ENCODE results near the gene ATP6V1G2. TPM values are rescaled to one million over a fixed set of nuclear protein-coding genes. Genes with fewer than 3 reads are reported as not detected.
"Not testable (repeated sequence)": the region's sequence is repeated elsewhere in the genome, so short reads cannot be mapped to it uniquely, and the experiment has no call there.

The ATP6V1G2 gene
- total and polyA plus RNA-seq, 2 experiments from 2014 or later, result 2.4 to 2.7 TPM

- H3K27ac Mint-ChIP-seq, result peak within 1 kb of the TSS; percentile 74
- Histone ChIP-seq H3K27me3 (ENCODE audit: insufficient read depth) (peaks cover 38% of the 10 kb centered on the region), H2AFZ (peak within 1 kb of the TSS; percentile 44; the same call in 1 of the 2 replicates), H3K9me2 (ENCODE audit: insufficient read depth) (no peaks in the 10 kb centered on the region), H3K79me2 (replicated peaks; ENCODE audit: insufficient read depth) (peaks cover 24% of the 10 kb centered on the region), H3K4me1 (ENCODE audit: insufficient read depth) (peaks cover 22% of the 10 kb centered on the region), H3K4me2 (peak within 1 kb of the TSS; percentile 79), H4K20me1 (replicated peaks; ENCODE audit: insufficient read depth) (peaks cover 8% of the 10 kb centered on the region), H3K27ac (ENCODE audit: low read depth) (no peak within 1 kb of the TSS), H3K36me3 (ENCODE audit: insufficient read depth) (no peaks in the 10 kb centered on the region), H3K4me3 (peak within 1 kb of the TSS; percentile 80), H3F3A (replicated peaks; ENCODE audit: low read depth) (no peaks in the 10 kb centered on the region)
- H3K9me3 Mint-ChIP-seq, result no peaks in the 10 kb centered on the region; the same call in 2 of the 3 replicates
- peaks cover 42% of the 10 kb centered on the region for H3K4me1 Mint-ChIP-seq
- DNase-seq (ENCODE audit: low spot score) (peak; percentile 99), ATAC-seq (peak; percentile 63)
- H3K27me3 Mint-ChIP-seq (ENCODE audit: insufficient read depth, low read depth, poor library complexity), result peaks cover 30% of the 10 kb centered on the region
- TF ChIP-seq JUNB (IDR thresholded peaks at IDR 0.05; ENCODE audit: unreplicated experiment), result no peak
- peak; percentile 85 for TF ChIP-seq POLR2AphosphoS5 (IDR thresholded peaks at IDR 0.05; ENCODE audit: low read depth)
- peak within 1 kb of the TSS; percentile 91 for H3K4me3 Mint-ChIP-seq
- H3K36me3 Mint-ChIP-seq (ENCODE audit: low read depth), result no peaks in the 10 kb centered on the region
These were observed 48.6 kb downstream of the ATP6V1G2 start, which contains the start of gene MICB for GRCh38 chr6:31497531-31498476. TSS of gene MICB (plus strand) at chr6:31498145. CDS start at chr6:31498194, 49 bp downstream.

DNA sequence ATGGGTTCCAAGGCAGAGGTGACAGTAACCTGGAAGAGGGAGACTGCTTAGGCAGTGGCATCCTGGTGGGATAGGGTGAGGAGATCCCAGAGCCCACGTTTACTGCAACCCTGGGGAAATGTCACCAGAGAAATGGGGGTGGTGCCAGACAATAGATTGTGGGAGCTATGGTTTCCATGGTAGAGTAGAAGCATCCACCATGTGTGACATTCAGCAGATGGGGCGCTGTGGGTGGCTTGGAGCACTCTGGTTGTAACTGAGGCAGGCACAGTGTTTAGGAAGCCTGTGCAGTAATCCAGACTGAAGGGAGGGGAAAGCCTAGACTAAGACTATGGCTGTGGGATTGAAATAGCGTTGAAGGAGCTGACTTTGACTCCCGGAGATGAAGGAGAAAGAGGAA, 49.6 kb downstream of the ATP6V1G2 start:
- Mint-ChIP-seq H3K4me3 (peak overlapping the region; percentile 91), H3K4me1 (peaks cover 45% of the 10 kb centered on the region), H3K27me3 (ENCODE audit: insufficient read depth, low read depth, poor library complexity) (peaks cover 30% of the 10 kb centered on the region)
- Histone ChIP-seq H3K27me3 (ENCODE audit: insufficient read depth) (peaks cover 38% of the 10 kb centered on the region), H3K4me1 (ENCODE audit: insufficient read depth) (peaks cover 22% of the 10 kb centered on the region), H3K79me2 (replicated peaks; ENCODE audit: insufficient read depth) (peaks cover 14% of the 10 kb centered on the region), H3K4me2 (peak overlapping the region; percentile 79), H3K4me3 (peak overlapping the region; percentile 80; the same call in 1 of the 2 replicates)
- not testable (repeated sequence) for H3K9me3 Mint-ChIP-seq; H3K27ac ChIP-seq (ENCODE audit: low read depth); H3K9me2 ChIP-seq (ENCODE audit: insufficient read depth); H3K36me3 ChIP-seq (ENCODE audit: insufficient read depth); H3F3A ChIP-seq (replicated peaks; ENCODE audit: low read depth); H4K20me1 ChIP-seq (replicated peaks; ENCODE audit: insufficient read depth); DNase-seq (ENCODE audit: low spot score); H2AFZ ChIP-seq; ATAC-seq; H3K36me3 Mint-ChIP-seq (ENCODE audit: low read depth); H3K27ac Mint-ChIP-seq

- Histone ChIP-seq H3K79me2 (replicated peaks; ENCODE audit: insufficient read depth) (peaks cover 1% of the 10 kb centered on the region), H3F3A (replicated peaks; ENCODE audit: low read depth) (no peaks in the 10 kb centered on the region), H2AFZ (no peak overlapping the region), H3K4me3 (peak overlapping the region; percentile 91), H3K4me1 (ENCODE audit: insufficient read depth) (peaks cover 19% of the 10 kb centered on the region), H3K4me2 (peak overlapping the region; percentile 92), H3K36me3 (ENCODE audit: insufficient read depth) (no peaks in the 10 kb centered on the region), H3K9me2 (ENCODE audit: insufficient read depth) (no peaks in the 10 kb centered on the region), H4K20me1 (replicated peaks; ENCODE audit: insufficient read depth) (no peaks in the 10 kb centered on the region), H3K27ac (ENCODE audit: low read depth) (no peak overlapping the region), H3K27me3 (ENCODE audit: insufficient read depth) (peaks cover 38% of the 10 kb centered on the region)
- Mint-ChIP-seq H3K4me1 (peaks cover 42% of the 10 kb centered on the region), H3K36me3 (ENCODE audit: low read depth) (no peaks in the 10 kb centered on the region), H3K27me3 (ENCODE audit: insufficient read depth, low read depth, poor library complexity) (peaks cover 30% of the 10 kb centered on the region), H3K9me3 (no peaks in the 10 kb centered on the region; the same call in 2 of the 3 replicates), H3K27ac (no peak overlapping the region), H3K4me3 (peak overlapping the region; percentile 90)
- ATAC-seq, result no peak
- TF ChIP-seq, protein P1, sequence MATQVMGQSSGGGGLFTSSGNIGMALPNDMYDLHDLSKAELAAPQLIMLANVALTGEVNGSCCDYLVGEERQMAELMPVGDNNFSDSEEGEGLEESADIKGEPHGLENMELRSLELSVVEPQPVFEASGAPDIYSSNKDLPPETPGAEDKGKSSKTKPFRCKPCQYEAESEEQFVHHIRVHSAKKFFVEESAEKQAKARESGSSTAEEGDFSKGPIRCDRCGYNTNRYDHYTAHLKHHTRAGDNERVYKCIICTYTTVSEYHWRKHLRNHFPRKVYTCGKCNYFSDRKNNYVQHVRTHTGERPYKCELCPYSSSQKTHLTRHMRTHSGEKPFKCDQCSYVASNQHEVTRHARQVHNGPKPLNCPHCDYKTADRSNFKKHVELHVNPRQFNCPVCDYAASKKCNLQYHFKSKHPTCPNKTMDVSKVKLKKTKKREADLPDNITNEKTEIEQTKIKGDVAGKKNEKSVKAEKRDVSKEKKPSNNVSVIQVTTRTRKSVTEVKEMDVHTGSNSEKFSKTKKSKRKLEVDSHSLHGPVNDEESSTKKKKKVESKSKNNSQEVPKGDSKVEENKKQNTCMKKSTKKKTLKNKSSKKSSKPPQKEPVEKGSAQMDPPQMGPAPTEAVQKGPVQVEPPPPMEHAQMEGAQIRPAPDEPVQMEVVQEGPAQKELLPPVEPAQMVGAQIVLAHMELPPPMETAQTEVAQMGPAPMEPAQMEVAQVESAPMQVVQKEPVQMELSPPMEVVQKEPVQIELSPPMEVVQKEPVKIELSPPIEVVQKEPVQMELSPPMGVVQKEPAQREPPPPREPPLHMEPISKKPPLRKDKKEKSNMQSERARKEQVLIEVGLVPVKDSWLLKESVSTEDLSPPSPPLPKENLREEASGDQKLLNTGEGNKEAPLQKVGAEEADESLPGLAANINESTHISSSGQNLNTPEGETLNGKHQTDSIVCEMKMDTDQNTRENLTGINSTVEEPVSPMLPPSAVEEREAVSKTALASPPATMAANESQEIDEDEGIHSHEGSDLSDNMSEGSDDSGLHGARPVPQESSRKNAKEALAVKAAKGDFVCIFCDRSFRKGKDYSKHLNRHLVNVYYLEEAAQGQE (IDR thresholded peaks at IDR 0.05; ENCODE audit: unreplicated experiment), result no peak
- TF ChIP-seq CTCF (conservative IDR thresholded peaks at IDR 0.05; ENCODE audit: low read depth in 2 of 2), result no peak
- no peak for TF ChIP-seq EZH2phosphoT487 (IDR thresholded peaks at IDR 0.05; ENCODE audit: unreplicated experiment)
- no peak for TF ChIP-seq NANOG (IDR thresholded peaks at IDR 0.05; ENCODE audit: borderline replicate concordance)
- DNase-seq (ENCODE audit: low spot score), result no peak
These were observed 50.8 kb downstream of the ATP6V1G2 start for GRCh38 chr6:31495580-31495979.

Measured in GM23338 (cell line).